Astrocyte of the cerebellum (primary cell): ENCODE results near the gene EEFSEC.

ENCODE experiments used
- DNase-seq: peaks from one replicate; pipeline ENCODE4 v3.0.0-alpha.2; 2011; ENCODE audit warnings: low read depth
- H3K4me3 ChIP-seq: 2 replicates; pipeline ENCODE4 v1.5.1; 2011; ENCODE audit warnings: mild to moderate bottlenecking, low read depth, low read length, moderate library complexity
- in situ Hi-C: cut with HindIII; loops from 2 replicates; pipeline ENCODE4 v1.10.0; 2017; ENCODE audit warnings: low sequenced_read_pairs
- TF ChIP-seq, protein P1 (sequence below): IDR thresholded peaks from 2 replicates; pipeline ENCODE4 v1.5.1; 2012; ENCODE audit warnings: low read length, low read depth, moderate library complexity, mild to moderate bottlenecking; ENCODE audit errors: missing control alignments

Gene EEFSEC

DNA sequence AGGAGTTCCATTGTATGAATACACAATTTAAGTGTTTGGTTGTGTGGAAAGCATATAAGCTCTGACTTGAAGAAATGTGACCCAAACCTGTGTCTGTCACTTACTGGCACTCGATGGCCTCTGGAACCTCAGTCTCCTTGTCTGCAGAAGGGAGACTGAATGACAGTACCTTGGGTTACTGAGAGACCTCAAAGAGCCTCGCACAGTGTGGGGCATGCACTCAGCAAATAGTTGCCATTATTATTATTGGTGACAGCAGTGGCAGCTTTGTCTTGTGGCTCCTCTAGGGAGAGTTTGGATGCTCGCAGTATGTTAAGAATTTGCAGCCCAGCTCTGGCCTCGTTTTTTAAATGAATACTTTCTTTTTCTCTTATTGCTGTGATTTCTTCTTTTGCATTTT, 43.4 kb downstream of the EEFSEC start:
- TF ChIP-seq, protein P1, sequence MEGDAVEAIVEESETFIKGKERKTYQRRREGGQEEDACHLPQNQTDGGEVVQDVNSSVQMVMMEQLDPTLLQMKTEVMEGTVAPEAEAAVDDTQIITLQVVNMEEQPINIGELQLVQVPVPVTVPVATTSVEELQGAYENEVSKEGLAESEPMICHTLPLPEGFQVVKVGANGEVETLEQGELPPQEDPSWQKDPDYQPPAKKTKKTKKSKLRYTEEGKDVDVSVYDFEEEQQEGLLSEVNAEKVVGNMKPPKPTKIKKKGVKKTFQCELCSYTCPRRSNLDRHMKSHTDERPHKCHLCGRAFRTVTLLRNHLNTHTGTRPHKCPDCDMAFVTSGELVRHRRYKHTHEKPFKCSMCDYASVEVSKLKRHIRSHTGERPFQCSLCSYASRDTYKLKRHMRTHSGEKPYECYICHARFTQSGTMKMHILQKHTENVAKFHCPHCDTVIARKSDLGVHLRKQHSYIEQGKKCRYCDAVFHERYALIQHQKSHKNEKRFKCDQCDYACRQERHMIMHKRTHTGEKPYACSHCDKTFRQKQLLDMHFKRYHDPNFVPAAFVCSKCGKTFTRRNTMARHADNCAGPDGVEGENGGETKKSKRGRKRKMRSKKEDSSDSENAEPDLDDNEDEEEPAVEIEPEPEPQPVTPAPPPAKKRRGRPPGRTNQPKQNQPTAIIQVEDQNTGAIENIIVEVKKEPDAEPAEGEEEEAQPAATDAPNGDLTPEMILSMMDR: no peak
- no peak for DNase-seq
- in situ Hi-C loops: no loop called here
- H3K4me3 ChIP-seq: no peak overlapping the region

DNA sequence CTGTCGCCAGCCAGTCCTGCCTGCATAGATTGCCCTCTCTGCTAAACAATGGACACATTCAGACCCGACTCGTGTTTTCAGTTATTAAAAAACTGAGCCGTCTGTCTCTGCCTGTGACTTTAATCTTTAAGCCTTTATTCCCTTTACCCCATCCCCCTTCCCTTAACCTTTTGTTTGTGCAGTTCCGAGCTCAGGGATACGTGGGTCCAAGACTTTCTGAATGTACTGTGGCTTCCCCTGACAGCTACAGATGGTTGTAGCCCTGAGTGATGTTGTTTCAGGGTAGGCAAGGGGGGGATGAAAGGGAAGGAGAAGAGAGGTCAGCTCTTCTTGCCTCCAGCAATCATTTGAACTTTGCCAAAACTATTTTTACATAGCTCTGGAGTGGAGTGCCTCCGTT, 44.6 kb downstream of the EEFSEC start:
- in situ Hi-C loops: no loop called here
- TF ChIP-seq, protein P1: no peak
- no peak overlapping the region for H3K4me3 ChIP-seq
- no peak for DNase-seq

DNA sequence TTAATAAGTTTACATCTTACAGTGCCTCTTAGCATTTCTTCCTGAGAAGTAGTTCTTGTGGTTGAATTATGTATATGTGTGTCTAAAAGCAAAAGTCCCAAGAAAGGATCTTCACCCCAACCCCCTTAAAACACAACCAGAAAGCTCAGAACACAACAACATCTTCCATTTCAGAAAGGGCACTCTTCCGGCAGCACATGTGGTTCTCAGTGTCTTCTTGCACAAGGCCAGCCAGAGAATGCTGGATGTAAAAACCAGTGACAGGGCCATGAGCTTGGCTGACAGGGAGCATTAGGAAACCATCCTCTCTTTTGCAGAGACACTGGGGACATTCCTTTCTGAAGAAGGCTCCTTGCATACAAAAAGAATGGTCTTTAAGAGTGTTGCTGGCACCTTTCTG, 45.0 kb downstream of the EEFSEC start:
- TF ChIP-seq, protein P1: no peak
- in situ Hi-C loops: no loop called here
- no peak overlapping the region for H3K4me3 ChIP-seq
- no peak for DNase-seq

DNA sequence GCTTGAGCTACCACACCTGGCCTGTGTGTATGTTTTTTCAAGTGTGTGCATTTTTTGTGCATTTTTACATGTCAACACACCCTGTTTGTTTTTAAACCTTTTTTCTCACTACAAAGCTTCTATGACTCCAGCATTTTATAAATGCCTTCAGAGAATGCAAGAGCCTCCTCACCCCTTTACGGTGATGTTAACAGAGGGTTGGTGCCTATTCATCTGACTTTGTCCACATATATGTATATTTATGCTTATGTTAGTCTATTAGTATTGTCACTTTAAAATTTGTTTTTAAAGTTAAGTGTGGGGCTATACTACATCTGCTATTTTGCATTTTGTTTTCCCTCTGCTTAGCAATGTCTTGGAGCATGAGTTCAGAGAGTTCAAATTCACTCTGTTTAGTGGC, 45.8 kb downstream of the EEFSEC start:
- TF ChIP-seq, protein P1: no peak
- DNase-seq: no peak
- in situ Hi-C loops: no loop called here
- H3K4me3 ChIP-seq: no peak overlapping the region

DNA sequence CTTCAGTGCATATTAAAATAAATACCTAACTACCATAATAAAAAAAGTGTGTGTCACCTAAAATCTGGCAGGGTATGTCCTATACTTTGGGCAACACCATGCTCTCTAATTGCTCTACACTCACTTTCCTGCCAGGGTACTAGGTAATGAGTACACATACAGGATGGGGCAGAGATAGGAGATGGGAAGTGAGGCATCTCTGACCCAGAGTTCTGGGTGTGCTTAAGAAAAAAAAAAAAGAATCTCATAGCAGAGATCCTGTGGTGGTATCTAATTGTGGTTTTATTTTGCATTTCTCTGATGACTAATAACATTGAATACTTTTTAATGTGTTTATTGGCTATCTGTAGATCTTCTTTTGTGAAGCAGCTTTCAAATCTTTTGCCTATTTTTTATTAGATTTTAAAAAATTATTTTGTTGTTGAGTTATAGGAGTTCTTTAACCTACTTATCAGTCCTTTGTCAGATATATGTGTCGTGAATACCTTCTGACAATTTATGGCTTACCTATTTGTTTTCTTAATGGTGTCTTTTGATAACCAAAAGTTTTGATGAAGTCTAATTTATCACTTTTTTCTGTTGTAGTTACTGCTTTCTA, 48.0 kb downstream of the EEFSEC start:
- in situ Hi-C loops: no loop called here
- TF ChIP-seq, protein P1: no peak
- DNase-seq: no peak
- H3K4me3 ChIP-seq: no peak overlapping the region

DNA sequence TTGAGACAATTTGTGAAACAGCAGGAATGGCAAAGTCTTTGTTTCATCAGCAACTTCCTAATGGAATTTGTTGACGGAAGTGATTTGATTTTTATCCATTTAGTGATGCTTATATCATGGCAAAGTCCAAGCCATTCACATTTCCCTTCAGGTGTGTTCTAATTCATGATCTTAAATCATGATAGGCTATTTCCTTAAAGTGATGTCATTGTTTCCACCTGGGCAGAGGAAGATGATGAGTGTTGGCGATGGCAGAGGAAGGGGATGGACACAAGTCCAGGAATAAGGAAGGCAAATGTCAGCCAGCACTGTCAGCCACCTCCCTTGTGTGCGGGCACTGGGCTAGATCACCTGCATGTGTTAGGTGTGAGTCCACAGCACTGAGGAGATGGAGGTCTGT, 49.9 kb downstream of the EEFSEC start:
- TF ChIP-seq, protein P1: no peak
- H3K4me3 ChIP-seq: no peak overlapping the region
- in situ Hi-C loops: no loop called here
- no peak for DNase-seq
